NT2/D1 (cell line): Measurements from ENCODE around the gene POSTN.

Source experiments
- DNase-seq: peaks from one replicate; pipeline ENCODE4 v3.0.0-alpha.2; 2011; ENCODE audit warnings: low read depth, low spot score
- H3K27me3 ChIP-seq: 2 replicates; pipeline ENCODE4 v1.6.0; 2011; ENCODE audit warnings: mild to moderate bottlenecking; ENCODE audit not compliant: insufficient read length, insufficient read depth
- H3K36me3 ChIP-seq: 2 replicates; pipeline ENCODE4 v1.6.1; 2011; ENCODE audit warnings: mild to moderate bottlenecking, low read length, mixed read lengths; ENCODE audit not compliant: insufficient read depth, insufficient read length
- H3K4me1 ChIP-seq: 2 replicates; pipeline ENCODE4 v1.5.1; 2011; ENCODE audit not compliant: insufficient read depth, insufficient read length
- H3K4me3 ChIP-seq: 2 replicates; pipeline ENCODE4 v1.5.1; 2011; ENCODE audit warnings: low read depth; ENCODE audit not compliant: insufficient read length
- H3K9ac ChIP-seq: 2 replicates; pipeline ENCODE4 v1.6.0; 2011; ENCODE audit warnings: low read depth; ENCODE audit not compliant: insufficient read length
- H3K9me3 ChIP-seq: 2 replicates; pipeline ENCODE4 v1.5.1; 2011; ENCODE audit warnings: mild to moderate bottlenecking, low read length; ENCODE audit not compliant: insufficient read depth
- SUZ12 ChIP-seq: IDR thresholded peaks from 2 replicates; pipeline ENCODE4 v1.6.1; 2011; ENCODE audit not compliant: insufficient read length, insufficient read depth; ENCODE audit errors: extremely low read depth
- YY1 ChIP-seq: IDR thresholded peaks from 2 replicates; pipeline ENCODE4 v1.6.1; 2011; ENCODE audit not compliant: insufficient read length, insufficient read depth
- ZNF274 ChIP-seq: IDR thresholded peaks from 2 replicates; pipeline ENCODE4 v1.6.1; 2011; ENCODE audit warnings: mild to moderate bottlenecking, low read depth, low read length

POSTN gene

DNA sequence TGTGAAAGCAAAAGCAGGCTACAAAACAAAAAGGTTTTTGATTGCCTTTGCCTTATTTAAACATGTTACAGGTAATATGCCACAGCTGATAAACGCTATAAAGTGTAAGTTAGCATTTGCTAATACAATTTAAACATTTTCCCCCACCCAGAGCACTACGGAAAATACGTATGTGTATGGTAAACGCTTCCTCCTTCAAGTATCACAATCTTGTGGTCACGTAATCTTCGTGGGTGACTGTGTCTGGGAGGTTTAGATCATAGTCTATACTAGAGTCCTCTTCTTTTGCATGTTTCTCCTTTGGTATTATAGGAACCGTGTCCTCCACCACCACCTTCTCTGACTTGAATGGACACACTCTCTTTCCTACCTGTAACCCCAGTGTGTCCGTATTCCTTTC is 38.1 kb upstream of the POSTN start:
- no peaks in the 10 kb centered on the region for H3K4me1 ChIP-seq
- H3K36me3 ChIP-seq = no peaks in the 10 kb centered on the region
- no peak overlapping the region for H3K4me3 ChIP-seq
- no peak for DNase-seq
- H3K9ac ChIP-seq = no peak overlapping the region
- H3K9me3 ChIP-seq = no peaks in the 10 kb centered on the region
- no peaks in the 10 kb centered on the region for H3K27me3 ChIP-seq
- TF ChIP-seq SUZ12 = no peak
- TF ChIP-seq YY1 = no peak
- no peak for TF ChIP-seq ZNF274

GRCh38 chr13:37632294-37632693 is 33.7 kb upstream of the POSTN start:
- no peak for TF ChIP-seq ZNF274
- no peak for TF ChIP-seq YY1
- no peak for TF ChIP-seq SUZ12
- H3K4me1 ChIP-seq = no peaks in the 10 kb centered on the region
- H3K36me3 ChIP-seq = no peaks in the 10 kb centered on the region
- H3K9ac ChIP-seq = no peak overlapping the region
- H3K4me3 ChIP-seq = no peak overlapping the region
- no peaks in the 10 kb centered on the region for H3K9me3 ChIP-seq
- no peaks in the 10 kb centered on the region for H3K27me3 ChIP-seq
- DNase-seq = no peak

DNA sequence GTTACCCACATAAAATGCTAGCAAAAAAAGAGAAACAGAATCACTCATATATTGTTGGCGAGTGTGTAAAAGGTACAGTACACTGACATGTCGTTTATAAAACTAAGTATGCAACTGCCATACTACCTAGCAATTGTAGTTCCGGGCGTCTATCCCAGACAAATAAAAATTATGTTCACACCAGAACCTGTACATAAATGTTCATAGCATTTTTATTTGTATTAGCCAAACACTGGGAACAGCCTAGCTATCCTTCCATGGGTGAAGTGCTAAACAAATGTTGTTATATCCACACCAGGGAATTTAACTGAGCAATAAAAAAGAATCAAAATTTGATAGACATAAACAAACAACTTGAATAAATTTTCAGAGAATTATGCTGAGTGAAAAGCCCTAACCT is 28.9 kb upstream of the POSTN start:
- no peak overlapping the region for H3K9ac ChIP-seq

GRCh38 chr13:37621811-37622361 is 23.3 kb upstream of the POSTN start:
- Histone ChIP-seq H3K4me3 (no peak overlapping the region), H3K4me1 (no peaks in the 10 kb centered on the region), H3K27me3 (no peaks in the 10 kb centered on the region), H3K9ac (no peak overlapping the region), H3K9me3 (no peaks in the 10 kb centered on the region), H3K36me3 (no peaks in the 10 kb centered on the region)
- no peak for DNase-seq
- no peak for TF ChIP-seq SUZ12
- no peak for TF ChIP-seq YY1
- no peak for TF ChIP-seq ZNF274

More for the DNA sequence above, 28.9 kb upstream of the POSTN start:
- H3K9me3 ChIP-seq = no peaks in the 10 kb centered on the region
- TF ChIP-seq ZNF274 (no peak), YY1 (no peak), SUZ12 (no peak)
- no peaks in the 10 kb centered on the region for H3K27me3 ChIP-seq
- H3K36me3 ChIP-seq = no peaks in the 10 kb centered on the region
- DNase-seq = no peak
- no peak overlapping the region for H3K4me3 ChIP-seq
- no peaks in the 10 kb centered on the region for H3K4me1 ChIP-seq

DNA sequence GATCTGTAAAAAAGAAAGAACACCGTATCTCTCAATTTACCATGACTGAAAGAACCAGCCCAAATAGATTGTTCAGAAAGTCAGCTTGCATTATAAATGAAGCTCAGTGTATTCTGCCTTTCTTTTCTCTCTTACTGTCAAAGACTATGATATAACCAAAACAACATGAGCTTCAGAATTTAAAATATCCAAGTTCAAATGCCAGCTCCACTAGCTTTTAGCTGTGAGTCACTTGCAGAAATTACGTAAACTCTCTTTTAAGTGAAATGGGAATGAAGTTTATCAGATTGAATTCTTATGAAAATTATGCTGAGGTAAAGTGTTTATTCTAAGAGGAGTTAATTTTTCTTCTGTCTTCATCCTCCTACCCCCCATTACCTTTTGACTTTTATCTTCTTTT is 20.0 kb upstream of the POSTN start:
- Histone ChIP-seq H3K4me1 (no peaks in the 10 kb centered on the region), H3K36me3 (no peaks in the 10 kb centered on the region)

GRCh38 chr13:37617173-37617572 is 18.6 kb upstream of the POSTN start:
- H3K9me3 ChIP-seq = no peaks in the 10 kb centered on the region
- no peak overlapping the region for H3K4me3 ChIP-seq
- TF ChIP-seq SUZ12 (no peak), ZNF274 (no peak), YY1 (no peak)
- H3K27me3 ChIP-seq = no peaks in the 10 kb centered on the region
- no peaks in the 10 kb centered on the region for H3K4me1 ChIP-seq
- H3K9ac ChIP-seq = no peak overlapping the region
- H3K36me3 ChIP-seq = no peaks in the 10 kb centered on the region
- DNase-seq = no peak

More for the DNA sequence above, 20.0 kb upstream of the POSTN start:
- no peak for TF ChIP-seq YY1
- TF ChIP-seq SUZ12 = no peak
- TF ChIP-seq ZNF274 = no peak
- no peaks in the 10 kb centered on the region for H3K27me3 ChIP-seq
- H3K9me3 ChIP-seq = no peaks in the 10 kb centered on the region
- no peak overlapping the region for H3K9ac ChIP-seq
- H3K4me3 ChIP-seq = no peak overlapping the region
- DNase-seq = no peak

DNA sequence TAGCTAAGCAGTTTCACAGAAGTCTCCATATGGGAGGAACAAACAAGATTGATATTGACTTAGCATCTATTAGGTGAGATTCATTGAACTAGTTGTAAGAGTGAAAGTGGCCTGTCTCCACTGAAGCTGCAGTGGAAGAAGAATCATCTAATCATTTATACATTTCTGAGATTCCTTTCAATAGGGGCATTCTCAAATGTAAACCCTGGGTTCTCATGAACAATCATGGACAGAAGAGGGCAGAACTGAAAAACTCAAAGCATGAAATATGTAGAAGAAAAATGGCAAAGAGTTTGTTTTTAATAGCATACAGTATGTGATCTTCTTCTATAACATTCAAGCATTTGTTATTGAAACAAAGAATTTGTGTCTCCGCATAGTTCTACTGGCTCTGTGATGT is 17.6 kb upstream of the POSTN start:
- Histone ChIP-seq H3K9me3 (no peaks in the 10 kb centered on the region), H3K9ac (no peak overlapping the region), H3K36me3 (no peaks in the 10 kb centered on the region), H3K27me3 (no peaks in the 10 kb centered on the region), H3K4me3 (no peak overlapping the region), H3K4me1 (no peaks in the 10 kb centered on the region)
- TF ChIP-seq YY1 = no peak
- no peak for TF ChIP-seq ZNF274
- no peak for TF ChIP-seq SUZ12
- DNase-seq = no peak

DNA sequence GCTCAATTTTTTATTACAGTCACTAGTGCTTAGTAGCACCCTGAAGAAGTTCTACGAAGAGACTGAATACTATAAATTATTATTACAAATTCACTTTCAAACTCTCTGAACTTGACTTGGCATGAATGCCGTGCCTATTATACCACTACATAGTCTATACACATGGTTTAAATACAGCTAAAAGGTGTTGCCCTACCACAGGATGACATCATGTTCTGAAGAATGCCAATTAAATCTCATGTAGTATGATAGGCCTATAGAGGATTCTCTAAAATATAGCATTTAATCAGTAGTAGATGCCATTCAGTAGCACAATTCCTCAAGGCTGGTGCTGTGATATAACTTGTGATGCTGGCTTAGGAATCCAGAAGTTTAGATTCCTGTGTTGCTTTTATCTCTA is 16.7 kb upstream of the POSTN start:
- no peaks in the 10 kb centered on the region for H3K36me3 ChIP-seq
- no peaks in the 10 kb centered on the region for H3K4me1 ChIP-seq
- H3K9me3 ChIP-seq = no peaks in the 10 kb centered on the region
- no peak overlapping the region for H3K9ac ChIP-seq
- H3K4me3 ChIP-seq = no peak overlapping the region
- H3K27me3 ChIP-seq = no peaks in the 10 kb centered on the region
- DNase-seq = no peak
- TF ChIP-seq YY1 = no peak
- no peak for TF ChIP-seq ZNF274
- TF ChIP-seq SUZ12 = no peak
